Stimulated activated CD8-positive, alpha-beta memory T cell treated with anti-CD3 and anti-CD28 coated beads, Interleukin-2, amount 100 ng/mL, for 48 hours (primary cell): ENCODE results near the gene NDUFS8.

Experiments
- DNase-seq, 2 donors: peaks; one replicate each; pipeline ENCODE4 v3.0.0-alpha.2; 2020; ENCODE audit warnings: low read depth in 2 of 2

NDUFS8 gene

GRCh38 chr11:68049509-68050370 is 19.3 kb downstream of the NDUFS8 start:
- DNase-seq, result no peak

- DNase-seq, result no peak
These were observed 19.9 kb downstream of the NDUFS8 start for GRCh38 chr11:68050371-68050841.

- no peak for DNase-seq
These were observed 21.0 kb downstream of the NDUFS8 start for GRCh38 chr11:68051191-68052136.

DNA sequence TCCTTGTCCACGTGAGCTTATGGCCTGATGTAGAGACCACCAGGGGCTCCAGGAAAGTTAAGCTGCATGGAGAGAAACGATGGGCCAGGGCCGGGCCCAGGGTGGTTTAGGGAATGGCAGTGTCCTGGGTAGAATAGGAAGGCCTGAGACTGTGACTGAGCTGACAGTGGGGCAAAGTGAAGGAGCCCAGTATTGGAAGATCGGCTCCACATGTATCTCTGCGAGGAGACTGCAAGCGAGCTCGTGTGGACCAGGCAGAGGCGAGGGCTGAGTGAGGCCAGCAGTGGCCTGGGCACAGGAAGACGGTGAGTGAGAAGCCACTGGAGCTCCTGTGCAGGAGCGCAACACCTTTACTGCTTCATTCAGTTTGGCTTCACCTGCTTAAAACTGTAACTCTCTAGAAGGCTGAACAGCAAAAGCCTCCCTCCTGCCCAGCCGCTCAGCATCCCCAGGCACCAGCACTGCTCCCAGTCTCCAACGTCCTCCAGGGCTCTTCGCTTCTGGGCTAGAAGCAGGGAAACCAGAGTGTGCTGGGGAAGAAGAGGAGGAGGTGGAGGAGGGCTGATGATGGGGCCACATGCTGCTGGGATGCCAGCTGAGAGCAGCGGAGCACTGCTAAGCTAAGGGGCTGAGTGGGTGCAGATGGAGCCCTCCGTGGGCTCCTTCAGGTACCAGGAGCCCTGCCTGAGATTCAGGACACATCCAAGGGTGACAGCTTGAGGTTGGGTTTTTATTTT is 21.8 kb downstream of the NDUFS8 start:
- no peak for DNase-seq

- DNase-seq, result no peak
These were observed 22.6 kb downstream of the NDUFS8 start for GRCh38 chr11:68053117-68053516.

GRCh38 chr11:68053981-68054812 is 23.7 kb downstream of the NDUFS8 start:
- no peak for DNase-seq

DNA sequence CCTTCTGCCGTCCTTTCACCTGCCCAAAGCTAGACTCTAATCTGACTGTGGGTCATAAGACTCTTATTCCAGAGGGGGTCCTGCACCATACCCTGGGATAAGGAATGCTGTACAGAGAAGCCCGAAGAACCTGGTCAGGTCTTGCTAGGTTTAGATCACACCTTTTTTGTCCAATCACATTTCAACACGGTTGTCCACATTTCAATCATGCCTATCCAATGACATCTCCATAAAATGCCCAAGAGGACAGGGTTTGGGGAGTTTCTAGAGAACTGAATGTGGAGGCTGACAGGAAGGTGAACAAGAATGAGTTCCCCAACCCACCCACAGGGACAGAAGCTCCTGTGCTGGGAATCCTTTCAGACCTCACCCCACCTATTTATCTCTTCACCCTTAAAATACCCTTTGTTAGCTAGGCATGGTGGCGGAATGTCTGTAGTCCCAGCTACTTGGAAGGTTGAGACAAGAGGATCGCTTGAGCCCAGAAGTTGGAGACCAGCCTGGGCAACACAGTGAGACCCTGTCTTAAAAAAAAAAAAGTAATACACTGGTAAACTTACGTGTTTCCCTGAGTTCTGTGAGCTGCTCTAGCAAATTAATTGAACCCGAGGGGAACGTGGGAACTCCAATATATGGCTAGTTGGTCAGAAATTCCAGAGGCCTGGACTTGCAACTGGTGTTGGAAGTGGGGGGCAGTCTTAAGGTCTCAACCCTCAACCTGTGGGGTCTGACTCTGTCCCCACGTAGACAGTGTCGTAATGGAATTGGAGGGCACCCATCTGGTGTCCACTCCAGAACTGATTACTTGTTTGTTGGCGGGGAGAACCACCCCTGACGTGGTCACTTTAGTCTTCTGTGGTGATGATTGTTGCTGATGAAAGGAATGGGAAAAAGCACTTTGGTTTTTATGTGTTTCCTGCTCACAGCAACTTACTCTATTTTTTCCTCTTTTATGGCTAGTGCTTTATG is 26.1 kb downstream of the NDUFS8 start:
- no peak for DNase-seq

- DNase-seq, result no peak
These were observed 27.3 kb downstream of the NDUFS8 start for GRCh38 chr11:68057807-68058206.

DNA sequence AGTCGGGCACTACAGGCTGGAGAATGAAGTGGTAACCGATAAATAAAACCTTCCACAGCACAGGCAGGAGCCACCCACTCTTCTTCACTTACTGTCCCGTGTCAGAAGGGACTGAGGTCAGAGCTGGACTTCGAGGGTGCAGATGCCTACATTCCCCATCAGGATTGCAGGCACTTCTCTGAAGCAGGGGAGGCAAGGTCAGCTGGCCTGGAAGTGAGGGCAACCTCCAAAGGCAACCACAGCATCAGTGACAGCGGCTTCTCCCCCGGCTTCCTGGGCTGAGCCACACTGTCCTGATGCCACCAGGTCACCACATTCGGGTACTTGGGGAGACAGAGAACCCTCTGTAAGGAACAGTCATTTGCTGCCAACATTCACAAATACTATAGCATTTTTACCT is 31.0 kb downstream of the NDUFS8 start:
- DNase-seq, result no peak

GRCh38 chr11:68064926-68065325 is 34.4 kb downstream of the NDUFS8 start:
- no peak for DNase-seq

DNA sequence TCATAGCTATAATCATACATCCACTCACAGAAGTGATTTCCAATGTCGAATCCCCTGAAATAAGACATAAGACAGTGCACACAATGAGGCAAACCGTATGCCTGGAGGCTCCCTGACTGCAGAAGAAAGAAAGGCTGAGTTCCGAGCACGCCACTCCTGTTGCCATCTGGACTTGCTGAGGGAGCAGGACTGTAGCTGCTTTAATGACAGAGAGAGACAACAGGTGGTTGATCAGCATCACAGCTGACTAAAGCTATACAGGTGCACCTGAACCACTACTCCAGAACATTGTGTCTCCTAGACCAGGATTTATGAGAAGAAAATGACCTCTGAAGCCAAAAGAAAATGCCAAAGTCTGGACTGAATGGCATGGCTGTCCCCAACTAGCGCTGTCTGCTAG is 35.4 kb downstream of the NDUFS8 start:
- no peak for DNase-seq

DNA sequence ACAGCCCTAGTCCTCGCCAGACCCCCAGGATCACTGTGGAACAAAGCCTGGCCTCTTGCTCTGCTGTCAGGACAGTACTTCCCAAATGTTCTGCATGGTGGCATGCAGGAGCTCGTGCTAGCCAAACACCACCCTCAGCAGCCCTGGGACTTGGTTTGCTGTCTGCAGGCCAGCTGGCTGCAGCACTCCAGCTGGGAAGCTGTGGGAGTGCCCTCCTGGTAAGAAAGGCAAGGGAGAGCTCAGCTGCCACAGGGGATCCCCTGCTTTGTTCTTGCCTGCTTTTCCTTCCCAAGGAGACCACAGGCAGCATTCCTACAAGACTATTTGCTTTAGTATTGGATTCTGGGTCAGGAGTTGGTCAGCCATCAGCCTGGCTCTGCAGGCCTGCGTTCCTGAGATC is 36.3 kb downstream of the NDUFS8 start:
- no peak for DNase-seq

DNA sequence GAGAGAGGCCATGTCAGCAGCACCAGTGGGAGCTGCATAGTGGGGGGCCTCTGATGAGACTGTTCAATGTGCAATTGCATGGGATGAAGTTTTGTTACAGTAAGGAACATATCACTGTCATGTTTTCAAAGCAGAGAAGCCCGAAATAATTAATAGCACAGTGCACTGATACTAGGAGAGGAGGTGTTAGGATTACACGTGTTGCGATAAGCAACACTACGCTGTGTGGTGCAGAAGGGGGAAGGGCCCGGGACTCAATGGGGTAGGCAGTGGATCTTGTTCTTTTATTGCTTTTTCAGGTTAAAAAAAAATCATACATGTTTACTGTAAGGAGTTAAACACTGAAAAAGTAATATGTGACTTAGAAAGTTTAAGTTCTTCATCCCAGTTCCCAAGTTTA is 37.5 kb downstream of the NDUFS8 start:
- no peak for DNase-seq

DNA sequence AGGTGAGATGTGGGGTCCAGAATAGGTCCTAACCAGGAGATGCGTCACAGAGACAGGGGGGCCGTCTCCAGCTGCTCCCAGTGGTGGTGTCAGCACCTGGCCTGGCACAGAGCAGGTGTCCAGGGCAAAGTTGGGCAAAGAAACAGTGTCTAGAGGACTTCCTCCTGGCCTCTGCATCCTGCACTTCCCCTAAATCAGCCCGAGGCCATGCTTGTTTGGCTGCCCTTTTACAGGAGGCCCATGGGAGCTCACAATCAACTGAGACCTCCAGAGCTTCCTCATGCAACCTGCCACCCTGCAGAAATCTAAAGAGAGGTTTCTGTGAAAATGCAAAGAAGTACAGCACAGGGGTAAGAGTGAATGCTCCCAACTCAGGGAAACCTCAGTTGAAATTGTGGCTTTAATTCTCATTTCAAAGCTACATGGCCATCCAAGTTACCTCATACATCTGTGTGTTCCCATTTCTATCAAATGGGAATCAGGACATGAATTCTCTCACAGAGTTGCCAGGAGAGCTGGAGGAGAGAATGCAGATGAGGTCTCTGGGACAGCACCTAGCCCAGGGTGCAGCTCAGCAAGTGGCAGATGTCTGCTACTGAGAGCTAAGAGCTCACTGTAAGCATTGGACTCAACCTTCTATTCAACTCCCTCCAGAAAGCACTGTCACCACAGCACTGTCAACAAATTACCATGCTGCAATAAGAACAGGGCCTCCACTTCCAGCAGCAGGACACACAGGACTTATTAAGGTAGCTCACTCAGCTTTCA is 41.0 kb downstream of the NDUFS8 start:
- DNase-seq, result no peak

DNA sequence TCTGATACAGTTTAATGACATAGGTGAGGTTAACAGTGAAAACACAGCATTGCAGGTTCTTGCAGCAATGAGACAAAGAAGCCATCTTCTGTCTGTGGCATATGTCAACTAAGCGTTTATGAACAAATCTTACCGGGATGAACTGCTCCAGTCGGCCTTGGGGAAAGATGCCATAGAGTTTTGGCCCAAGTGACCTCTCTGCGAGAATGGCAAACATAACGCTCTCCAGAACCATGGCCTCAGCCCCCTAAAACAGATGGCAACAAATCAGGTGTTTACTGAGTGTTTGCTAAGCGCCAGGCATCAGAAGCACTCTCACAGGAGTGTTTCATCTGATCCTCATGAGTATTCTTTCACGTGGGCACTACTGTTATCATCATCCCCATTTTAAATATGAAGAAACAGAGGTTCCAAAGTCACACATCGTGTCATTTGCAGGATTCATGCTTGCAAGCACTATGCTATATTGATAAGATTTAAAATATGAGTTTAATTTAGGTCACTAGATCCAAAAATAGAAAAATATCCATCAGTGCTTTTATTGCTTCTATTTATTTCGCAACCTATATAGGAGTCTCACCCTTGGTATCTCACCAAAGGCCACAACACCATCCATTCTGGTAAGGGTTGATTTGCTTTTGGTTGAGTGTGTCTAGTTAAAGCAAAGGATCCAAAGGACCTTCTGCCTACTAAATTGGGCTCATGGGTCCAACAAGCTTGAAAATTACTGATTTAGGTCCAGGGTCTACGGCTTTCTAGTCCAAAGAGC is 44.3 kb downstream of the NDUFS8 start:
- DNase-seq, result no peak

GRCh38 chr11:68076371-68077042 is 46.0 kb downstream of the NDUFS8 start:
- no peak for DNase-seq
